ENCODE measurements around the gene ZNF184.

The ZNF184 gene

DNA sequence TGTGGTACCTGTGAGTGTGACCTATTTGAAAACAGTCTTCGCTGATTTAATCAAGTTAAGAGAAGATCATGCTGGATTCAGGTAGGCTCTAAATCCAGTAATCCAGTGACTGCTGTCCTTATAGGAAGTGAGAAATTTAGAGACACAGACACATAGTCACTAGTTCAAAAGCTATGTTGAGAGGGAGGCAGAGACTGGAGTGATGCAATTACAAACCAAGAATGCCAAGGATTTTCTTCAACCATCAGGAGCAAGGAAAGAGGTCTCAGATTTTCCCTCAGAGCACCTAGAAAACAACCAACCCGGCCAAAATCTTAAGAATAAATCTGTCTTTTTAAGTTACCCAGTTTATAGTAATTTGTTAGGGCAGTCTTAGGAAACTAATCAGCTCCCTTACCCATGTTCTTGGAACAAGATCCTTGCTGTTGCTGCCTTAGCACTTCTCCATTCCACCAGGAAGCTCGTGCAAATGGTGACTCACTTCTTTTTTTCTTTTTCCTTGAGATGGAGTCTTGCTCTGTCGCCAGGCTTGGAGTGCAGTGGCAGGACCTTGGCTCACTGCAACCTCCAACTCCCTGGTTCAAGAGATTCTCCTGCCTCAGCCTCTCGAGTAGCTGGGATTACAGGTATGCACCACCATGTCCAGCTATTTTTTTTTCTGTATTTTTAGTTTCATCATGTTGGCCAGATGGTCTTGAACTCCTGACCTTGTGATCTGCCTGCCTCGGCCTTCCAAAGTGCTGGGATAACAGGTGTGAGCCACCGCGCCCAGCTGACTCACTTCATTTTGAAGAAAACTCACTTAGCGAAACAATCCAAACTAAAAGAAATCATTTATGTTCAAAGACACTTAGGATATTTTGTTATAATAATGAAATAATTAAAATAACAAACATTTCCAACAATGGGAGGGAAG, 34.4 kb upstream of the ZNF184 start:
- TF ChIP-seq, protein P1, sequence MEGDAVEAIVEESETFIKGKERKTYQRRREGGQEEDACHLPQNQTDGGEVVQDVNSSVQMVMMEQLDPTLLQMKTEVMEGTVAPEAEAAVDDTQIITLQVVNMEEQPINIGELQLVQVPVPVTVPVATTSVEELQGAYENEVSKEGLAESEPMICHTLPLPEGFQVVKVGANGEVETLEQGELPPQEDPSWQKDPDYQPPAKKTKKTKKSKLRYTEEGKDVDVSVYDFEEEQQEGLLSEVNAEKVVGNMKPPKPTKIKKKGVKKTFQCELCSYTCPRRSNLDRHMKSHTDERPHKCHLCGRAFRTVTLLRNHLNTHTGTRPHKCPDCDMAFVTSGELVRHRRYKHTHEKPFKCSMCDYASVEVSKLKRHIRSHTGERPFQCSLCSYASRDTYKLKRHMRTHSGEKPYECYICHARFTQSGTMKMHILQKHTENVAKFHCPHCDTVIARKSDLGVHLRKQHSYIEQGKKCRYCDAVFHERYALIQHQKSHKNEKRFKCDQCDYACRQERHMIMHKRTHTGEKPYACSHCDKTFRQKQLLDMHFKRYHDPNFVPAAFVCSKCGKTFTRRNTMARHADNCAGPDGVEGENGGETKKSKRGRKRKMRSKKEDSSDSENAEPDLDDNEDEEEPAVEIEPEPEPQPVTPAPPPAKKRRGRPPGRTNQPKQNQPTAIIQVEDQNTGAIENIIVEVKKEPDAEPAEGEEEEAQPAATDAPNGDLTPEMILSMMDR (IDR thresholded peaks at IDR 0.05; ENCODE audit: low read depth, low read length, missing control alignments) = no peak
- no peak for DNase-seq (ENCODE audit: extremely low read depth, low read depth)
- no peak overlapping the region for H3K4me3 ChIP-seq (replicated peaks; ENCODE audit: low read depth, low read length)

DNA sequence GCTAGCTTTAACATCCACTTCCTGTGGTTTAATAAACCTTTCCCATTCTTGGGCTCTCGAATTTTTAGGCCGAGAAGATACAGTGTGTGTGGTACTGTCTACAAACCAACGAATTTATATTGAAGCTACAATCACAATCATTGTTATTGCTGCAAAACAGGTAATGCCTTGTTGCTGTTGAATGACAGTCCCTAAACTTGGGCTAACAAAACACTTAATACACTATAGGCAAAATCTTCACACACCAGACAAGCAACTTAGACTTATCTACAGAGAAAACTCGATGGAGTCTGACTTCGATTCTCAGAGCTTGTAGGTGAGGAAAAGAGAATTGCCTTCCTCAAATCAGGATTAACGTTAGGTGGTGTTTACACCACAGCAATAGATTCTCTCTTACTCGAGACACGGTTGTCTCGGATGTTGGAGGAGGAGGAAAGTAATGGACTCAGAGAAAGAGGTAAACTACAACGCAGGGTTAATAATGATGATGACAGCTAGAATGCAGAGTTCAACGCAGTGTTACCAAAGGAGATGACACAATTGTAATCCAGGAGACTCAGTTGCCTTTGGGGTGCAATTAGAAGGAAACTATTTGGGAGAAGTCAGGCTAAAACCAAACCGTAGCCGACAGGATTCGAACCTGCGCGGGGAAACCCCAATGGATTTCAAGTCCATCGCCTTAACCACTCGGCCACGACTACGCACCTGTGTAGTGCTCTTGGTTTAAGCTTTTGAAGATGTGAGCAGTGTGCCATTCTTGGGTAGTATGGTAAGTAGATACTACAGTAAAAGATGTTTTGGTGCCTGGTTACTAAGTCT, 32.5 kb upstream of the ZNF184 start:
- H3K4me3 ChIP-seq (replicated peaks; ENCODE audit: low read depth, low read length) = no peak overlapping the region
- TF ChIP-seq, protein P1 (IDR thresholded peaks at IDR 0.05; ENCODE audit: low read depth, low read length, missing control alignments) = no peak
- DNase-seq (ENCODE audit: extremely low read depth, low read depth) = peak; percentile 86

DNA sequence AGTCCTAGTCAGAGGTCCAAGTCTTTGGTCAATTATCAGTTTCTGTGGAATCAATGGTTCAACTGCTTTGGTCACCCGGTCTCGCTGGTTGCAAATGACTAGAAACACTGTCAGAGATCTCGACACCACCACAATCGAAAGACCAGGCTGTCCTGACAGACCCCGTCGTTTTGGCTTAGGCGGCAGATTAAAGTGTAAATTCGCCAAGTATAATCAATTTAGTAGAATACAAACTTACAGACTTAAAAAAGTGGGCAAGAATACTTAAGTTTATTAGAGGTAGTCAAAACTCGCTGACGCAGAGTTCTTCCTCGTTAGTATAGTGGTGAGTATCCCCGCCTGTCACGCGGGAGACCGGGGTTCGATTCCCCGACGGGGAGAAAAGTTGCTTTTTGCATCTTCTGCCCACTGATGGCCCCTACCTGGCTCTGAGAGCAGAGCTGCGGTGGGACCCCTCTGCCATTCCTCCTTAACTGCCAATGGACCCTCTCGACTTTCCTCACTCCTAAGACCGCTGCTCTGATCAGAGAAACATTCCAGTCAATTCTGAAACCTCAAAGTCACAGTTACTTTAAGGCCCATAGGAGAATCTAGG, 30.6 kb upstream of the ZNF184 start:
- TF ChIP-seq, protein P1 (IDR thresholded peaks at IDR 0.05; ENCODE audit: low read depth, low read length, missing control alignments) = no peak
- no peak for DNase-seq (ENCODE audit: extremely low read depth, low read depth)
- peak overlapping the region; percentile 49 for H3K4me3 ChIP-seq (replicated peaks; ENCODE audit: low read depth, low read length)

DNA sequence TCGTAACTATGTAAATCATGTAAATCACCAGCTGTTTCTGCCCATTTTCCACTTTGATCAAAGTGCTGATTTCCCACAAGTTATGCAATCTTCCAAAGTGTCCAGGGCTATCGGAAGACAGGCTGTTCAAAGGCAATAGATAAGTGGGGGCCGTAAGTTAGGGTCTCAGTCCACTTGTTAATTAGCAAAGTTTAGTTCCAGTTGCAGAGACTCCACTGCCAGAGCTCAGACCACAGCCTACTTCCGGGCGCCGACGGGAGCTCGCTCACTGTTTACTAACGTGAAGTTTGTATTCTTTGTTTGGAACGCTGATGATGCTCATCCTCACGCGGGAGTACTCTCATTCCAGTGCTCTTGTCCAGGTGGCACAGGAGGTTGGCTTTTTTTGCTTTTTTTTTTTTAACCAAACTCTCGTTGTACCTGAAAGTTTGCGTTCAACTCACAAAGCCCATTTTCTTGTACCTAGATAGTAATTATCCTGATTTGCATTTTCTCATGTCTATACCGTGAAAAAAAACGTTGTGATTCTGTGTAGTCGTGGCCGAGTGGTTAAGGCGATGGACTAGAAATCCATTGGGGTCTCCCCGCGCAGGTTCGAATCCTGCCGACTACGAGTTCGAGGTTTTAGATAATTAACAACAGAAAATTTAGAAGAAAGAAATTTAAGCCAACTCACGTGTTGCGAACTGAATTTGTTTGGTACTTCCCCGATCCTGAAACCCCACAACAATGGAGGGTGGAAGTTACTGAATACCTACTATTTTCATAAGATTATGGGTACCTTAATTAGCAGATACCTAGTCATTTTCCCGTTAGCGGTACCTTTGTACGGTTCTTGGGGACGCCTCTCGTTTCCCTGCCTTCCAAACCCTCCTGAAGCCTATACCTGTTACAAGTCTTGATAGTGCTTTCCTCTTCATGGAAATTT, 29.9 kb upstream of the ZNF184 start:
- TF ChIP-seq, protein P1 (IDR thresholded peaks at IDR 0.05; ENCODE audit: low read depth, low read length, missing control alignments) = no peak
- DNase-seq (ENCODE audit: extremely low read depth, low read depth) = peak; percentile 66
- peak overlapping the region; percentile 49 for H3K4me3 ChIP-seq (replicated peaks; ENCODE audit: low read depth, low read length)

DNA sequence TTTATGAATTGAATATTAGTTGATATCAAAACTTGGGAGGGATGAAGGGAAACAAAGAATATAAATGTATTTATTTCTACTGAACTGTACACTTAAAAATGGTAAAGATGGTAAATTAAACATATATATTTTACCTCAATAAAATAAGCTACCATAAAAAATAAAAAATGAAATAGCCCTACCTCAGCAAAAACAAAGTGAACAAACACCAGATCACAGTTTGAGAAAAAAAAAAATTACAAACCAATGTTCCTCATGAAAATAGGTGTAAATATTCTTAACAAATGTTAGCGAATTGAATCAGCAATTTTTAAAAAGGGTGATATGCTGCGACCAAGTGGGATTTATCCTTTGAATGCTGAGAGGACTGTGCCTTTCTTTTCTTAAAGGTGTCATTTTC, 28.3 kb upstream of the ZNF184 start:
- no peak overlapping the region for H3K4me3 ChIP-seq (replicated peaks; ENCODE audit: low read depth, low read length)
- no peak for DNase-seq (ENCODE audit: extremely low read depth, low read depth)
- TF ChIP-seq, protein P1 (IDR thresholded peaks at IDR 0.05; ENCODE audit: low read depth, low read length, missing control alignments) = no peak

DNA sequence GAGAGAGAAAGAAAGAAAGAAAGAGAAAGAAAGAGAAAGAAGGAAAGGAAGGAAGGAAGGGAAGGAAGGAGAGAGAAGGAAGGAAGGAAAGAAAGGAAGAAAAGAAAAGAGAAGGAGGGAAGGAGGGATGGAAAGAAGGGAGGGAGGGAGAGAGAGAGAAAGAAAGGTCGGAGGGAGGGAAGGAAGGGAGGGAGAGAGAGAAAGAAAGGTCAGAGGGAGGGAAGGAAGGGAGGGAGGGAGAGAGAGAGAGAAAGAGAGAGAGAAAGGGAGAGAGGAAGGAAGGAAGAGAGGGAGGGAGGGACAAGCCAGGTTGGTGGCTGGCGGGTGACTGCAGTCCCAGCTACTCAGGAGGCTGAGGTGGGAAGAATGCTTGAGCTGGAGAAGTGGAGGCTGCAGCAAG, 27.3 kb upstream of the ZNF184 start:
- DNase-seq (ENCODE audit: extremely low read depth, low read depth) = no peak
- TF ChIP-seq, protein P1 (IDR thresholded peaks at IDR 0.05; ENCODE audit: low read depth, low read length, missing control alignments) = no peak
- H3K4me3 ChIP-seq (replicated peaks; ENCODE audit: low read depth, low read length) = no peak overlapping the region
